HG03097 (cell line): Measurements from ENCODE around the gene GSDMA.

Experiments used
- ATAC-seq: cut with Tn5 transposase; IDR thresholded peaks from one replicate; pipeline ENCODE4 v1.9.1; 2021; ENCODE audit not compliant: unreplicated experiment, low FRiP score

The GSDMA gene

DNA sequence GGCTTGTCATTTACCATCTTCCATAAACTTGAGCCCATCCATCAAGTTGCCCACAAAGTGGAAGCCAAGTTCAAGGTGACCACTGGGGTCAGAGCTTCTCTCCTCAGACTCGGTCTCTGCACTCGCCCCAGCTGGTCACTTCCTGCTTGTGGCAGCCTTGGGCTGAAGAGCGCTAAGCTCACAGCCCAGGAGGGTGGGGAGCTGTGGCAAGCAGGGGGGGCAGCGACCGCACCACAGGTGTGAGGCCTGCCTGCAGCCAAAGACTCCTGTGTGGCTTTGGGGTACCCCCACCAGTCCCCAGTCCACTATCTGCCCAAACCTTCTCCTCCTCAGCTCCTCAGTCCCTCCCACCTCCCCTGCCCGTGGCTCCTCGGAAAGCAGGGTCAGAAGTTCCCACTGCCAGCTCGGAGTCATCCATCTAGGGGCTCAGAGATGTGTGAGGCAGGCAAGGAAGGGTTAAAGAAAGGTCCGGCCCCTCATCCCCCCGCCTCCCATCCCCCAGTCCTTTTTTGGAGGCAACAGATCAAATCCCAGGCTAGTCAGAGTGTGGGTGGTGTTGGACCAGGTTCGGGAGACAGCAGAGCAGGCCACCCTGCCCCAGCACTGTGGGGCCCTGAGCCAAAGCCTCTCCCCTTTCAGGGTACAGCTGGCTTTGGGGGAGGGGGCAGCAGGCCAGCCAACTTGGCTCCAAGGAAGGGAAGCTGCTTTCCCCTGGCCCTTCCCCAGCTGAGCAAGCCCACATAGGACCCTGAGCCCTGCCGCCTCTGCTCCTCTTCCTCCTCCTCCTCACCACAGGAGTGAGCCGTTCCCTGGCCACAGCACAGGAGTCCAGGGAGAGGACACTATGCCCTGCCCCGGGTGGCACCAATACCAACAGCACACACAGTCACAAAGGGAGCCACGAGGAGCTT, 55.7 kb downstream of the GSDMA start:
- ATAC-seq, result no peak

DNA sequence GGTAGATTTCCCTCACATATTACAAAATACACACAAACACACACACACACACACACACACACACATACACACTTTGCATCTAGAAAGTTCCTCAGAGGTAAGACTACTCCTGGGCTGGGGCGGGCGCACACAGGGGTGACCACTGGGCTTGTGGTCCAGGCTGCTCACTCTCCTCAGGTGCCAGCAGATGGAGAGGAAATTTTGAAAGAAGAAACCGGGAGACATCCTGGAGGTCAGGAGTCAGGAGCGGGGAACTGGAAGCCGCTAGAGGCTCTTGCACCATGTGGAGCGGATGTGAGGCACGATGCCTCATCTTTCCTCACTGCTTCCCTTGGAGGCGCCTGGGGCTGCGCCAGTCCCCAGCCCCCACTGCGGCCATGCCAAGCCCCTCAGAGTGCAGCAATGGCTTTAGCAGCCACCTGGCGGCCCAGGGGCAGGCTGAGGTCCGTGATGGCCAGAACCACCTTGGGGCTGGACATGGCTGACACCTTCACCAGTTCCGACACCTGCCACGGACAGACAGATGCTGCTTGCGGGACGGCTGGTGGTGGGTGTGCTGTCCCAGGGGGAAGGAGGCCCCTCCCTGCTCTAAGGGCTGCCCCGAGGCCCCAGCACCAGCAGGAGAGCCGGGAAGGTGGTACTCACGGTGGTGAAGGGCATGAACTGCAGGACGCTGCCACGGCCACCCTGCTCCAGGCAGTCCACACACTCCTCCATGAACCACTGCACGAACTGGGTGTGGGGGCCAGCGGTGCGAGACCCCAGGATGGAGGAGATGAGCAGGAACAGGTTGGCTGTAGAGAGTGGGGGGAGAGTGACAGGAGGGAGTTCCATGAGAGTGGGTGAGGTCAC, 56.6 kb downstream of the GSDMA start:
- no peak for ATAC-seq

DNA sequence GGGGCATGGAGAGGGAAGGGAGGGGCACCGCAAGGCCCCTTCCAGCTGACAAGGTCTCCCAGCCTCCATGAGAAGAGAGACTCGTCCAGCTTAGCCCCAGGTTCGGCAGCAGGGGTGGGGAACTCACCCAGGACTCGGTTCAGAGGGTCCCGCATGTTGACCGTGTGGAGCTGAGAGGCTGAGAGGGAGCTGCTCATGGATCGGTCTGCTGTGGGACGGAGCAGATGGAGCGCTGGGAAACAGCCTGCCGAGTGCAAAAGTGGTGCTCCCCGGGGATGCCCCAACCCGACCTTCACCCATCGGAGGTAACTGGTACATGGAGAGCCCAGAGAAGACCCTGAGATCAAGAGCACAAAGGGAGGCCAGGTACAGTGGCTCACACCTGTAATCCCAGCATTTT, 57.3 kb downstream of the GSDMA start:
- no peak for ATAC-seq

DNA sequence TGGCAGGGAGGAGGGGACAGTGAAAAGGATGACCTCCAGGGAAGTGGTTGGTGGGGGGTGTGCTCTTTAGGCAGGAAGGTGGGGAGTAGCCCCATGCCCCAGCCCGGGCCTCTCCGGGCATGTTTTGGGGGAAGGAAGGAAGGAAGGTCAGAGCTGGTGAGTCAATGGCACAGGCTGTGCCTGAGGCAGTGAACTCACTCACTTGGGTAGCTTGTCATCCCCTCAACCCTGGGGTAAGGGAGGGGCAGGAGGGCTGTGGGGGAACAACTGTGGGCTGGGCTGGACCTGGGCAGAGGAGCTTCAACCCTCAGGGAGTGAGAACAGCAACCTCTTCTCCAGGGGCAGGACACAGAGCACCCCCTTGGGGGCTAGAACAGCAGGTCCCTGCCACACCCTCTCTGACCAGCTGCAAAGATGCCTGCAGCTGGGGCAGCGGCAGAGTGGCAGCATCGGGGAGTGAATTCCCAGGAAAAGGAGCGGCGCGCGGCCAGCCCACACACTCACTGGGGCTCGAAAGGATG, 58.7 kb downstream of the GSDMA start:
- ATAC-seq, result no peak

DNA sequence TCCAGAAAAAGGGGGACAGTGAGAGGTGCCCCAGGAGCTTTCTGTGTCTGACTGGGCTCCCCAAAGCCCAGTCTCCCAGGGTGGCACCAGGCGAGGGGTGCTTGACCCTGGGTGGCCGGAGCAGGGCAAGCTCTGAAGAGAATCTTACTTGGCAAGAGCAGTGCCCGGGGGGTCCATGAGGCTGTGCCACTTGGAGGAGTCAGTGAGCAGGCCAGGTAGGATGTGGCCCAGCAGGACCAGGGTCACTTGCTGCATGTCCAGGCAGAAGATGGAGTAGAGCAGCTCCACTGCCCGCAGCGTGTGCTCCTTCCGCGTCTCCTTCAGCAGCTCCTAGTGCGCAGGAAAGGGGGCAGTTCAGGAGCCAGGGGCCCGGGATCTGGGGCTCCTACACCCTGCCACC, 59.7 kb downstream of the GSDMA start:
- no peak for ATAC-seq

DNA sequence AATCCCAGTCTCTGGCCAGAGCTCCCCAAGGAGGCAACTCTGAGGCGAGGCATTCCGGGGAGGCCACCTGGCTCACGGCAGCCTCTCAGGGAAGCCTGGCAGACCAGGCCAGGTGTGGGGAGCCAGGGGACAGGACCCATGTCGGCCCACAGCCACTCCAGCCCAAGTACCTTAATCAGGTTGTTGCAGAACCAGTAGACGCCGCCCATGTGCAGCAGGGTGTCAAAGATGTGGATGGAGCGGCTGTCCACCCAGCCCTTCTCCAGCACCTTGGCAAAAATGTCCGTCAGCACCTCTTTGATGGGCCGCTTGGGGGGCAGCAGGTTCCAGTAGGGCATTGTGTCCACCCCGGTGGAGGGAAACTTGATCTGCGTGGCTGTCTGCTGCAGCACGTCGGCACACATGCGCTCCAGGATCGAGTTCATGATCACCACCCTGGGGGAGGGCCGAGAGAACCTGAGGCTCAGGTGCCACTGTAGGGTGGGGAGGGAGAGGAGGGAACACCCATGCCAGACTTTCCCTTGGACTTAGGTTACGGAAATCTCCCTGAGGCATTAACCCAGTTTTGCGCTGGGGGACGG, 60.2 kb downstream of the GSDMA start:
- ATAC-seq, result no peak

DNA sequence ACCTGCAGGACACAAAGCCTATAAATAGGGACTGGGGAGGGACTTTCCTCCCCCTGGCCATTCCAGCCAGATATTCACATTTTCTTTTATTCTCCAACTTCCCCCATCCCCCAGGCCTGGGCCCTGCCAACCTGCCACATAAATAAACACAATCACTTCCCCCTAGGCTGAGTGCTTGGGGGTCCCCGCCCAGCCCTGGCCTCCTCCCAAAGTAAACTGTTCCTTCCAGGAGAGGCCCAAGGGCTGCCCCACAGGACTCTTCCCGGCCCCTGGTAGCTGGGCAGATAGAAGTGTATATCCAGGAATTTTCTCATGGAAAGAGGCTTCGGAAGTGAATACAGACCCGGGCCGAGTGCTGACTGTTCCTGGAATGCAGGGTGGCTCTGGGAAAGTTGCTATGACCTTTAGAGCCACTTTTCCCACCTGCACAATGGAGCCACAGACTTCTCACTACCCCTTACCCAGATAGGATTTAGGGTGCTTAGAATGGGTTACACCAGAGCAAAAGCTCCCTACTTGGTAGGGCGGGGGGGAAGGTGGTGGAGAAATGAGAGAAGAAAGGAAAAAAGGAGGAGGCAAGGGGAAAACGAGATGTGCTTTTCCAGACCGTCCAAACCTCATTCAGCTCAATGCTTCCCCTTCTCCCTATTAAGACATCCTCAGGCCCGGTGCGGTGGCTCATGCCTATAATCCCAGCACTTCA, 60.9 kb downstream of the GSDMA start:
- no peak for ATAC-seq

DNA sequence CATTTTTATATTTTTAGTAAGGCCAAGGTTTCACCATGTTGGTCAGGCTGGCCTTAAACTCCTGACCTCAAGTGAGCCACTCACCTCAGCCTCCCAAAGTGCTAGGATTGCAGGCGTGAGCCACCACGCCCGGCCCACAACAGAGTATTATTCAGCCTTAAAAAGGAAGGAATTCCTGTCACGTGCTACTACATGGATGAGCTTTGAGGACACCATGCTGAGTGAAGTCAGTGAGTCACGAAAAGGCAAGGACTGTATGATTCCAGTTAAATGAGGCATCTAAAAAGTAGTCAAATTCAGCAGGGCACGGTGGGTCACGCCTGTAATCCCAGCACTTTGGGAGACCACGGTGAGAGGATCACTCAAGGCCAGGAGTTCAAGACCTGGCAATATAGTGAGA, 62.1 kb downstream of the GSDMA start:
- no peak for ATAC-seq

DNA sequence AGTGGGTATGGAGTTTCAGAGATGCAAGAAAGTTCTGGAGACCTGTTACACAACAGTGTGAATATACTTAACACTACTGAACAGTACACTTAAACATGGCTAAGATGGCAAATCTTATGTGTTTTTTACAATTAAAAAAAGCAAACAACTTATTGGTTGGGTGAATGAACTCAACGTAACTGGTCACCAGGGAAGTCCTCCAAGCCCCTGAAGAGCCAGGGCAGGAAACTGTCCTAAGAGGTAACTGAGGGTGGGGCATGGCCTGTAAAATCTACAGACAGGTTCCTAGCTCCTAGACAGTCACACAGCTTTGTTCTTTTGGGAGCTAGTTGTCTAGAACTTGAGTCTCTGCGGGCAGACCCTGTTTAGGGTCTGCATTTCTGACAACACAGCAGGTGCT, 62.8 kb downstream of the GSDMA start:
- ATAC-seq, result no peak

DNA sequence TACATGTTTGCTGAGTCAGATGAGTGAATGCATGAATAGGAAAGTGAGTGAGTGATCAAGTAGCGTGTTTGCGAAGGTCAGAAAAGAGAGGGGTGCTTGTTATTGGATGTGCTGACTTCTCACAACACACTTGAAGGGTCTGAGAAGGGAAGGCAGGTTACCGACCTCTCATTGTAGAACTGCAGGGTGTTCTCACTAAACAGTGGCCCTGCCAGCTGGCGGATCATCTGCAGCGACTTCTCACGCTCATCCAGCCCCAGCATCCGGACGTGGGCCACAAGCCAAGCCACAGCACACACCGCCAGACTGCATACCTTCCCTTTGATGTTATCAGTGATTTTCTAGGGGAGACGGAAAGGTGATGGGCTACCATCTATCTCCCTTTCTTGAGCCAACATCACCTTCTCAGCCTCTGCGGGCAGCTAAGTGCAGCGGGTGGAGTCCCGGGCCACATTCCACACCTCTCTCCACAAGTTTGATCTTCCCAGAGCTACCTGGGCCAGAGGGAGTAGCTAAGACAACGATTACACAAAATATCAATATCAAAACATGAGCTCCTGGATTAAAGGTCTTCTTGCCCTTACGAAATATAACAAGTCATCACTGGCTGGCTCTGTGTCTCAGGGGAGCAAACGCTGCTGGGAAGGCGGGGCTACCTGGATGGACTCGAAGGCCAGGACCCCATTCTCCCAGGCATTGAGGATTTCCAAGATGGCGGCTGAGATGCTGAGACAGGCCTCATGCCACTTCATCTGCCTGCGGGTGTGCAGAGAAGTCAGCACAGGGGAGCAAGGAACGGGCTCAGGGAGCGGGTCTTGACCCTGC, 63.4 kb downstream of the GSDMA start:
- no peak for ATAC-seq

DNA sequence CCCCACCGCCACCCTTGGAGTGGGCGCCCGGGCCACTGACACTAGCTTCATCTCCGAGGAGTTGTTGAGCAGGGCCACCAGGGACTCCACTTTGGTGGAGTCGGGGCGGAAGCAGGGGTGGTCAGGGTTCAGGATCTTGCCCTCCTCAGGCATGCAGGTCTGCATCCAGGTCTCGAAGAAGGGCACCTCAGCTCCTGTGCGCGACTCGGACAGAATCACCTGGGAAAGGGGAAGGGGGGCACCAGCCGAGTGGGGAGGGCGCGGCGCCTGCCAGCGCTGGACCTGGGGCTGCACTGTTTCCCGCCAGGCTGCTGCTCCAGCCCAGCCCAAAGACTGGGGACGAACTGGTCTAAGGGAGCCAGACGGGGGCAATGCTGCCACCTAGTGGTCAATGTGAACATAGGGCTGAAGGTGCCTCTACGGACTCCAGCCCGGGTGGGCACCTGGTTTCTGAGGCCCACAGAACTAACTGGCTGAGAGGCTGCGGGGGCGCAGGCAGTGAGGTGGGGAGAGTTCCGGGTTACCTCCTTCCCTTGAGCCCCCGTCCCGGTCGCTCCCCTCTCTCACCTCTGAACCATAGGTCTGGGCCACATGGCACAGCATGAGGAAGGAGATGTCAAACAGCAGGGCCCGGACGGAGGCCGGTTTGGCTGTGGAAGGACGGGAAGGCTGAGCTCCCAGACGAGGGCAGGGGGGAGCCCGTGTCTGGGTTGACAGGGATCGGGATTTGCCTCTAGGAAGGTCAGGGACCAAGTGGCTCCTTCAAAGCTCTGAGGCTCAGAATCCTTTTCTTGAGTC, 64.2 kb downstream of the GSDMA start:
- ATAC-seq, result no peak
